Measurements from ENCODE around the gene FGFRL1. TPM values are rescaled to one million over a fixed set of nuclear protein-coding genes. Genes with fewer than 3 reads are reported as not detected.
"Not testable (repeated sequence)": the region's sequence is repeated elsewhere in the genome, so short reads cannot be mapped to it uniquely, and the experiment has no call there.

FGFRL1 gene
- polyA plus RNA-seq, 4 donors: 33.7 to 47.3 (median 41.6) TPM

- no peak for DNase-seq (ENCODE audit: low read depth in 4 of 4, low spot score in 2 of 4)
Measured at GRCh38 chr4:972651-973424, 38.6 kb upstream of the FGFRL1 start.

- DNase-seq (ENCODE audit: low read depth in 4 of 4, low spot score in 2 of 4): peak in 1 of 4 donors; percentile 55
Measured at GRCh38 chr4:973431-974397, 37.7 kb upstream of the FGFRL1 start, which contains the start of gene DGKQ. DGKQ (minus strand) TSS chr4:973569; CDS start chr4:973482, 87 bp downstream.

GRCh38 chr4:974668-975067 lies 36.8 kb upstream of the FGFRL1 start:
- DNase-seq (ENCODE audit: low read depth in 4 of 4, low spot score in 2 of 4): no peak

DNA sequence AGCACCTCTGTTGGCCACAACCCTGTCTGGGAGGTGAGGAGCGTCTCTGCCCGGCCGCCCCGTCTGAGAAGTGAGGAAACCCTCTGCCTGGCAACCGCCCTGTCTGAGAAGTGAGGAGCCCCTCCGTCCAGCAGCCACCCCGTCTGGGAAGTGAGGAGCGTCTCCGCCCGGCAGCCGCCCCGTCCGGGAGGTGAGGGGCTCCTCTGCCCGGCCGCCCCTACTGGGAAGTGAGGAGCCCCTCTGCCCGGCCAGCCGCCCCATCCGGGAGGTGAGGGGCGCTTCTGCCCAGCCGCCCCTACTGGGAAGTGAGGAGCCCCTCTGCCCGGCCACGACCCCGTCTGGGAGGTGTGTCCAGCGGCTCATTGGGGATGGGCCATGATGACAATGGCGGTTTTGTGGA lies 35.4 kb upstream of the FGFRL1 start:
- not testable (repeated sequence) for DNase-seq (ENCODE audit: low read depth in 4 of 4, low spot score in 2 of 4)

- no peak for DNase-seq (ENCODE audit: low read depth in 4 of 4, low spot score in 2 of 4)
Measured at GRCh38 chr4:978957-979701, 32.3 kb upstream of the FGFRL1 start.

GRCh38 chr4:982291-982690 lies 29.1 kb upstream of the FGFRL1 start:
- no peak for DNase-seq (ENCODE audit: low read depth in 4 of 4, low spot score in 2 of 4)

DNA sequence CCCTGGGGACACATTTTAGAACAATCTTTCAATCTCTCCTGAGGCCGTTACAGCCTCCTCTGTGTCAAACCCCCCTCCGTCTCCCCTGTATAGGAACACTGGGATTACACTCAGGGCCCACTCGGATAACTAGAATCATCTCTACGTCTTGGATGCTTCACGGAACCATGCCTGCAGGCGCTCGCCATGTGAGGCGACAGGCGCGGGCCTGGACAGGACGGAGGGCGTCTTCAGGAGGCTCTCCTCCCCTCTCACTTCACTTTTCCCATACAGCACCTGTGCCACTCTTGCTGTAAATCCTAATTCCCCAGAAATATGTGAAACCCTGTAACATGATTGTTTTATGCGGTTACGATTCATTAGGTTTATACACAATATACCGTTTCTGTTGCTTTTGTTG lies 28.6 kb upstream of the FGFRL1 start:
- no peak for DNase-seq (ENCODE audit: low read depth in 4 of 4, low spot score in 2 of 4)

DNA sequence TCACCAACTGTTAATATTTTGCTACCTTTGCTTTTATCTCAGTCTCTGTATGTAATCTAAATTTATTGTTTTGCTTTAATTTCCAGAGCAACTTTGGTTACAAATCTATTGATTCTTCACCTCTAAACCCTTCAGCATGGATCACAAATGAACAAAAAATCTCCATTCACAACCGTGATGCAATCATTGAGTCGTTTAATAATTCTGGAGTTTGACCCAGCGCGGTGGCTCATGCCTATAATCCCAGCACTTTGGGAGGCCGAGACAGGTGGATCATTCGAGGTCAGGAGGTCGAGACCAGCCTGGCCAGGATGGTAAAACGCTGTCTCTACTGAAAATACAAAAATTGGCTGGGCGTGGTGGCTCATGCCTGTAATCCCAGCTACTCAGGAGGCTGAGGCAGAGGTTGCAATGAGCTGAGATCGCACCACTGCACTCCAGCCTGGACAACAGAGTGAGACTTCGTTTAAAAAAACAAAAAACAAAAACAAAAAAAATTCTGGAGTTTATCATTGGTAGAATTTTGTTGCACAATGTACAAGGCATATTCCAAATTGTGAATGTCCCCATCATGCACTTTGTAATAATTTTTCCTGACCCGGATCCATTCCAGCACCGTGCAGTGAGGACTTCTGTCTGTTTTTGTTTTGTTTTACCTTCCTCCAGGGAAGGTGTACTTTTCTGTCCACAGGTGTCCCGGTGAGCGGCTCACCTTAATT lies 26.9 kb upstream of the FGFRL1 start:
- no peak for DNase-seq (ENCODE audit: low read depth in 4 of 4, low spot score in 2 of 4)

- DNase-seq (ENCODE audit: low read depth in 4 of 4, low spot score in 2 of 4): no peak
Measured at GRCh38 chr4:985123-985830, 26.1 kb upstream of the FGFRL1 start.

- no peak for DNase-seq (ENCODE audit: low read depth in 4 of 4, low spot score in 2 of 4)
Measured at GRCh38 chr4:986428-986878, 25.0 kb upstream of the FGFRL1 start.

- DNase-seq (ENCODE audit: low read depth in 4 of 4, low spot score in 2 of 4): no peak
Measured at GRCh38 chr4:986879-987623, 24.4 kb upstream of the FGFRL1 start, which contains the start of gene IDUA. IDUA (plus strand) TSS chr4:987044; CDS start chr4:987085, 41 bp downstream.

DNA sequence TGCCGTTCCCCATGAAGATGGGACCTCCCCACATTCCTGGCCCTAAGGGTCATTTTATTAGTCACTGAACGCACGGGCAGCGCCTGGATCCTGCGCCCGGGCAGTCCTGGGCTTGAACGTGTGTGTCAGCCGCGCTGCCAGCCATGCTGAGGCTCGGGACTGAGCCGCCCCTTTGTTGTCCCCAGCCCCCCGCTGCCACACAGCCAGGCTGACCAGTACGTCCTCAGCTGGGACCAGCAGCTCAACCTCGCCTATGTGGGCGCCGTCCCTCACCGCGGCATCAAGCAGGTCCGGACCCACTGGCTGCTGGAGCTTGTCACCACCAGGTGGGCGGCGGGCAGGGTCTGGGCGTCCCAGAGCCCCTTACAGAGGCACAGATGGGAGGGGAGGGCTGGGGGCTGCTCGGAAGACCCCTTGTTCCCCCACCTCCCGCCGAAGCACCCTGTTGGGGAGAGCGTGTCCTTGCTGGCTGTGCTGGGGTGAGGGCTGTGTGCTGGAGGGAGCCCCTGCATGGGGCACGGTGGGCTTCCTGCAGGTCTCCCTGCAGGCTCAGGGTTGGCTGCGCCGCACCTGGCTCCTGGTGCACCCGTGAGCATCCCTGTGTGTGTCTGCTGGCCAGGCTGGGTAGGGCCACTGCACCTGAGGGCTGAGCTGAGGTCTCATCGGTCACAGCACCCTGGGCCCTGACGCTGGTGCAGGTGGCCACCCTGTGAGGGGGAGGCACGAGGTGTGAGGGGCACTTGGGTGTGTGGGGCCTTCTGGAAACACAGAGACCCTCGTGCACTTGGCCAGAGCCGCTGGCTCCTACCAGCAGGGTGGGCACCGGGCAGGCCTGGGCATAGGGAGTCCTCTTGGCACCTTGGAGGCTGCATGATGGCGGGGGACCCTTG lies 23.6 kb upstream of the FGFRL1 start:
- no peak for DNase-seq (ENCODE audit: low read depth in 4 of 4, low spot score in 2 of 4)

DNA sequence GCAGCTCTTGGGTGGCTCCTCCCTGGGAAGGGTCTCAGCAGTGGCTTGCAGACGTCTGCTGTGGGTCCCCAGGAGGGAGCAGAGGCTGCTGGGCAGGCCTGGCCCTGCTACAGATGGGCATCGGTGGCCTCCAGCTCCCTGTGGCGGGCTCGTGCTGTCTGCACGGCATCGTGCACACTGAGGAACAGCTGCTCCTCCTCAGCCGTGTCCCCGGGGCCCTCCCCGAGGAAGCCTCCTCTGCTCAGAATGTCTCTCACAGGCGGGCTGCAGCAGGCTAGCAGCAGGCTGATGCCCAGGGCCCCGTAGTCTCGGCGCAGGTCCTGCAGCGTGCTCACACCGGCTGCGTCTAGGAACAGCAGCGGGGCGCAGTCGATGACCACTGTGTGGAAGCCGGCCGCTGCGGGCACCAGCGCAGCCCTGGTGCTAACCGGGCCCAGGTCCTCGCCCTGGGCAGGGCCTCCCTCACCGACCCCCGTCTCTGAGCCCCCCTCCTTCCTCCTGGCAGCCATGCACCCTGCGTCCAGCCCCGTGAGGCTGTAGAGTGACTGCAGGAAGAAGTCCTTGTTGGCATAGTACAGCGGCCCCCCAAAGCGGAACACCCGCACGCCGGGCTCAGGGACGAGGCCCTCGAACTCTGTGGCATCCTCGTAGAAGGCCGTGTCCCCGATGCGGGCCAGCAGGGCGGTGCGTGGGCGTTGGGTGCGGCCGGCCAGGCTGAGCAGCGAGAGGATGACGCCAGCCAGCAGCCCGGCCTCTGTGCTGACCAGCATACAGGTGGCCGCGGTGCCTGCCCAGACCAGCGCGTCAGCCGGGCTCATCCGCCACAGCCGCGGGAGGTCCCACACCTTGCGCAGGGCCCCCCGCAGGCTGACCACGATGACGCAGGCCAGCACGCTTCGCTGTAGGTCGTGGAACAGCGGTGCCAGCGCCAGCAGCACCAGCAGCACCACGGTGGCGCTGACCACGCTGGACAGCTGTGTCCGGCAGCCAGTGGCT lies 22.4 kb upstream of the FGFRL1 start:
- DNase-seq (ENCODE audit: low read depth in 4 of 4, low spot score in 2 of 4): no peak

DNA sequence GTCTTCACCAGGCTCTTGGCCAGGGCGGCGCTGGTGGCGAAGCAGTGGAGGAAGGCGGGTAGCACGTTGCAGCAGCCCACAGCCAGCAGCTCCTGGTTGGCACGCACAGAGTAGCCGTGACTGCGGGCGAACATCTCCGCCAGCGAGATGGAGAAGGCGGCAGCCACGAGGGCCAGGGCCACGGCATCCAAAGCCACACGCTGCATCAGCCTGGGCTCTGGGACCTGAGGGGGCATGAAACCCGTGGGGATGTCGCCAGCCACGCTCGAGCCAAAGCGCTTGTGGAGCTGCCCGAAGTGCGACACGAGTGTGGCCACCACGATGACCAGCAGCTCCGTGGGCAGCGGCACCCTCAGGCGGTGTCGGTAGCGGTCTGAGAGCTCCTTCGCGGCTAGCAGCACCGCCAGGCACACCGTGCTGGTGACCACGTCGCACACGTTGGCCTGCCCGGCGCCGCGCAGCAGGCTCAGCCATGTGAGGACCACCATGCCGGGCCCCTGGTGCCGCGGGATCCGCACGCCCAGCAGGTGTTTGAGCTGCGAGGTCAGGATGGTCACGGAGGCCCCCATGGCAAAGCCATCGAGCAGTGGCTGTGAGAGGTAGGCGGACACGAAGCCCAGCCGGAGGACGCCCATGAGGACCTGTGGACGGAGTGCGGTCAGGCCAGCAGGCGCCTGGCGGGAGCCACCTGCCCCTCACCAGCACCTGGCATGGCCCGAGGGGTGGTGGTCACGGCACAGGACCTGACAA lies 21.5 kb upstream of the FGFRL1 start:
- no peak for DNase-seq (ENCODE audit: low read depth in 4 of 4, low spot score in 2 of 4)

DNA sequence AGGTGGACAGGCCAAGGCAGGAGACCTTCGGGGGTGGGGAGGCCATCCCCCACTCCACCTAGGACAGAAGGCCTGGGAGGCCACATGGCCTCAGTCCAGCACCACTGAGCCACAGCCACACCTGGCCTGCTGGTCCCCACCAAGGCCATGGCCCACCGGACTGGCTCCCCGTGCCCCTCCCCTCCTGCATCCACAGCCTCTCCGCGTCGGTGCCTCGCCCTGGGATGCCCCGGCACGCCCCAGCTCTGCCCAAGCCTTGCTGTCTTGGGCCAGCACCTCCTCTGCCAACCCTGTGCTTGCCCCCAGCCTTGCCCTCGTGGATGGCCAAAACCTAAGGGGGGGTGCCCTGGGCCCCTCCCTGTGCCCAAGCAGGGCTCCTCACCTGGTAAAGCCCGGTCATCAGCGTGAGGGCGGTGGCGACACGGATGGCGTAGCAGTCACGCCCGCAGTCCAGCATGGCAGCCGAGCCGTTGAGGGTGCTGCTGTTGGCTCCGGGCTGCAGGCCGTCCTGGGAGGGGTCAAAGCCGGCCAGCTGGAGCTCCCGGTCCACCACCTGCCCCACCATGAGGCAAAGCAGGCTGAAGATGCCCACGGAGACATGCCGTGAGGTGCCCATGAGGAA lies 20.6 kb upstream of the FGFRL1 start:
- no peak for DNase-seq (ENCODE audit: low read depth in 4 of 4, low spot score in 2 of 4)
